Parathyroid adenoma (tissue), 2 donors: Measurements from ENCODE around the gene JADE1.

Experiments used
- H2AFZ ChIP-seq: fragments of 300-600 bp; sonication (generic); one replicate; pipeline ENCODE4 v1.7.0; 2017; ENCODE audit warnings: antibody characterized with exemption, mild to moderate bottlenecking
- H3K27ac ChIP-seq: fragments of 300-600 bp; sonication (generic); one replicate; pipeline ENCODE4 v1.7.0; 2017
- H3K27me3 ChIP-seq: fragments of 300-600 bp; sonication (generic); one replicate; pipeline ENCODE4 v1.7.0; 2017; ENCODE audit warnings: low read length; ENCODE audit not compliant: control insufficient read depth, insufficient read depth
- H3K36me3 ChIP-seq: fragments of 300-600 bp; sonication (generic); one replicate; pipeline ENCODE4 v1.7.0; 2017; ENCODE audit warnings: low read length; ENCODE audit not compliant: control insufficient read depth, insufficient read depth
- H3K4me1 ChIP-seq: fragments of 300-600 bp; sonication (generic); one replicate; pipeline ENCODE4 v1.7.0; 2017; ENCODE audit warnings: control low read depth
- H3K4me2 ChIP-seq: fragments of 300-600 bp; sonication (generic); one replicate; pipeline ENCODE4 v1.7.0; 2017; ENCODE audit warnings: low read length
- H3K4me3 ChIP-seq: fragments of 300-600 bp; sonication (generic); one replicate; pipeline ENCODE4 v1.7.0; 2017; ENCODE audit warnings: low read depth, low read length
- H3K79me2 ChIP-seq: fragments of 300-600 bp; sonication (generic); one replicate; pipeline ENCODE4 v1.7.0; 2017; ENCODE audit warnings: control low read depth
- H3K9ac ChIP-seq: fragments of 300-600 bp; sonication (generic); one replicate; pipeline ENCODE4 v1.7.0; 2017; ENCODE audit warnings: mild to moderate bottlenecking
- H3K9me3 ChIP-seq: fragments of 300-600 bp; sonication (generic); one replicate; pipeline ENCODE4 v1.7.0; 2017; ENCODE audit warnings: low read length; ENCODE audit not compliant: control insufficient read depth
- CTCF ChIP-seq: fragments of 300-600 bp; sonication (generic); IDR thresholded peaks from one replicate; pipeline ENCODE4 v1.7.0; 2017; ENCODE audit warnings: antibody characterized with exemption, mild to moderate bottlenecking
- donor health status: primary hyperparathyroidism.

JADE1 gene

GRCh38 chr4:128796934-128797333, 12.6 kb upstream of the JADE1 start:
- no peak overlapping the region for H3K27ac ChIP-seq
- no peaks in the 10 kb centered on the region for H3K36me3 ChIP-seq
- TF ChIP-seq CTCF: no peak

GRCh38 chr4:128800284-128800683, 9.2 kb upstream of the JADE1 start:
- no peaks in the 10 kb centered on the region for H3K9me3 ChIP-seq
- H3K9ac ChIP-seq: no peak overlapping the region
- H3K4me1 ChIP-seq: no peaks in the 10 kb centered on the region
- no peak overlapping the region for H2AFZ ChIP-seq
- H3K36me3 ChIP-seq: no peaks in the 10 kb centered on the region
- H3K4me3 ChIP-seq: no peak overlapping the region
- H3K79me2 ChIP-seq: no peaks in the 10 kb centered on the region
- H3K27ac ChIP-seq: no peak overlapping the region
- H3K27me3 ChIP-seq: no peaks in the 10 kb centered on the region
- TF ChIP-seq CTCF: no peak
- no peak overlapping the region for H3K4me2 ChIP-seq

More at GRCh38 chr4:128796934-128797333, 12.6 kb upstream of the JADE1 start:
- H2AFZ ChIP-seq: no peak overlapping the region
- no peaks in the 10 kb centered on the region for H3K9me3 ChIP-seq
- no peak overlapping the region for H3K9ac ChIP-seq
- no peaks in the 10 kb centered on the region for H3K79me2 ChIP-seq
- no peak overlapping the region for H3K4me2 ChIP-seq
- no peak overlapping the region for H3K4me3 ChIP-seq
- no peaks in the 10 kb centered on the region for H3K4me1 ChIP-seq
- no peaks in the 10 kb centered on the region for H3K27me3 ChIP-seq

DNA sequence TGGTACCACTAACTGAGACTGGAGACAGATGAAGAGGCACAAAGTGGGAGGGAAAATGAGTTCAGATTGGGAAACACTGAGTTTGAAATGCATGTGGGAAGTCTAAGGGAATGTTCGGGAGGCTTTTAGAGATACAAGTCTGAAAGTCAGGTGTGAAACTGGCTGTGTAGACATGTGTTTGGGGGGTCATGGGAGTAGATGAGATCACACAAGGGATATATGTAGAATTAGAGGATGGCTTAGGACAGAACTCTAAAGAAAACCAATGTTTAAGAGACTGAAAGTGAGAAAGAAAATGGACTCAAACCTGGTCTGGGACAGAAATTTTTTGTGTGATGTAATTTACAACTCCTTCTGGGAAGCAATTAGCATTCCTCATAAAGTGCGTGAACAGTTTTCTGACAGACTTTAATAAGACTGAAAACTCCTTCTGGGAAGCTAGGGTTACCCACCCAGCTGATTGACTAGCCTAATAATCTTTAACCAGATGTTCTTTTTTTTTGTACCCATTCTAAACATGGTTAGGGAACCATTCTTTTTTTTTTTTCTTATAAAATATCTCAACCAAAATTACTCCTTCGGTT, 8.7 kb upstream of the JADE1 start:
- H3K9ac ChIP-seq: no peak overlapping the region
- no peak overlapping the region for H3K4me2 ChIP-seq
- no peak overlapping the region for H2AFZ ChIP-seq
- H3K4me1 ChIP-seq: no peaks in the 10 kb centered on the region
- H3K9me3 ChIP-seq: no peaks in the 10 kb centered on the region
- no peak for TF ChIP-seq CTCF
- no peak overlapping the region for H3K4me3 ChIP-seq
- no peaks in the 10 kb centered on the region for H3K79me2 ChIP-seq
- no peak overlapping the region for H3K27ac ChIP-seq
- no peaks in the 10 kb centered on the region for H3K27me3 ChIP-seq
- no peaks in the 10 kb centered on the region for H3K36me3 ChIP-seq

- H2AFZ ChIP-seq: no peak overlapping the region
- no peak overlapping the region for H3K27ac ChIP-seq
- TF ChIP-seq CTCF: no peak
- H3K79me2 ChIP-seq: no peaks in the 10 kb centered on the region
- H3K4me2 ChIP-seq: no peak overlapping the region
- H3K36me3 ChIP-seq: no peaks in the 10 kb centered on the region
- H3K9me3 ChIP-seq: no peaks in the 10 kb centered on the region
- H3K4me1 ChIP-seq: no peaks in the 10 kb centered on the region
- no peak overlapping the region for H3K4me3 ChIP-seq
- no peak overlapping the region for H3K9ac ChIP-seq
- no peaks in the 10 kb centered on the region for H3K27me3 ChIP-seq
These were observed 6.5 kb upstream of the JADE1 start for GRCh38 chr4:128802680-128803628.
